Ishikawa (cell line): ENCODE results near the gene TUBGCP2.

Experiments
- CREB1 ChIP-seq: IDR thresholded peaks from 2 replicates; pipeline ENCODE4 v1.6.1; 2012; ENCODE audit warnings: low read depth
- TAF1 ChIP-seq: IDR thresholded peaks from 2 replicates; pipeline ENCODE4 v1.6.1; 2012; ENCODE audit warnings: low read depth, mild to moderate bottlenecking
- TEAD4 ChIP-seq: IDR thresholded peaks from 2 replicates; pipeline ENCODE4 v1.6.1; 2012
- YY1 ChIP-seq: IDR thresholded peaks from 2 replicates; pipeline ENCODE4 v1.6.1; 2012; ENCODE audit warnings: low read depth
- TF ChIP-seq, protein P1 (sequence below): IDR thresholded peaks from 2 replicates; pipeline ENCODE4 v1.6.1; 2012
- TF ChIP-seq, protein P2 (sequence below): IDR thresholded peaks from 2 replicates; pipeline ENCODE4 v1.6.1; 2012; ENCODE audit warnings: low read depth, mild to moderate bottlenecking

DNA sequence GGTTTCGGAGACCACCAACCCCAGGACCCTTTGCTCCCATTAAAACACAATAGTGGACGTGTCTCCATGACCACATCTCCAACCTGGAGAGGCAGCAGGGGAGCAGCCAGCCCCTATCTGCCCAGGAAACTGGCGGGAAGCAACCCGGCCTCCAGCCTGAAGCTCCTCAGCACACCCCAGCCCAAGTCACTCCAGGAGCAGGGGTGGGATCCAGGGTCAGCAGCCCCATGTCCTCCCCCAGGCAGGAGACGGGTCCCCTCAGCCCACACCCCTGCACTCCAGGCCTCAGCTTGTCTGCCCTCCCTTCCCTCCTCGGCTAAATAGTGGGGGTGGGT lies 32.6 kb downstream of the TUBGCP2 start:
- TF ChIP-seq, protein P1, sequence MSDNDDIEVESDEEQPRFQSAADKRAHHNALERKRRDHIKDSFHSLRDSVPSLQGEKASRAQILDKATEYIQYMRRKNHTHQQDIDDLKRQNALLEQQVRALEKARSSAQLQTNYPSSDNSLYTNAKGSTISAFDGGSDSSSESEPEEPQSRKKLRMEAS, result no peak
- TF ChIP-seq, protein P2, sequence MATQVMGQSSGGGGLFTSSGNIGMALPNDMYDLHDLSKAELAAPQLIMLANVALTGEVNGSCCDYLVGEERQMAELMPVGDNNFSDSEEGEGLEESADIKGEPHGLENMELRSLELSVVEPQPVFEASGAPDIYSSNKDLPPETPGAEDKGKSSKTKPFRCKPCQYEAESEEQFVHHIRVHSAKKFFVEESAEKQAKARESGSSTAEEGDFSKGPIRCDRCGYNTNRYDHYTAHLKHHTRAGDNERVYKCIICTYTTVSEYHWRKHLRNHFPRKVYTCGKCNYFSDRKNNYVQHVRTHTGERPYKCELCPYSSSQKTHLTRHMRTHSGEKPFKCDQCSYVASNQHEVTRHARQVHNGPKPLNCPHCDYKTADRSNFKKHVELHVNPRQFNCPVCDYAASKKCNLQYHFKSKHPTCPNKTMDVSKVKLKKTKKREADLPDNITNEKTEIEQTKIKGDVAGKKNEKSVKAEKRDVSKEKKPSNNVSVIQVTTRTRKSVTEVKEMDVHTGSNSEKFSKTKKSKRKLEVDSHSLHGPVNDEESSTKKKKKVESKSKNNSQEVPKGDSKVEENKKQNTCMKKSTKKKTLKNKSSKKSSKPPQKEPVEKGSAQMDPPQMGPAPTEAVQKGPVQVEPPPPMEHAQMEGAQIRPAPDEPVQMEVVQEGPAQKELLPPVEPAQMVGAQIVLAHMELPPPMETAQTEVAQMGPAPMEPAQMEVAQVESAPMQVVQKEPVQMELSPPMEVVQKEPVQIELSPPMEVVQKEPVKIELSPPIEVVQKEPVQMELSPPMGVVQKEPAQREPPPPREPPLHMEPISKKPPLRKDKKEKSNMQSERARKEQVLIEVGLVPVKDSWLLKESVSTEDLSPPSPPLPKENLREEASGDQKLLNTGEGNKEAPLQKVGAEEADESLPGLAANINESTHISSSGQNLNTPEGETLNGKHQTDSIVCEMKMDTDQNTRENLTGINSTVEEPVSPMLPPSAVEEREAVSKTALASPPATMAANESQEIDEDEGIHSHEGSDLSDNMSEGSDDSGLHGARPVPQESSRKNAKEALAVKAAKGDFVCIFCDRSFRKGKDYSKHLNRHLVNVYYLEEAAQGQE, result no peak
- TF ChIP-seq TAF1 (no peak; the same call in 1 of the 2 replicates), YY1 (no peak), TEAD4 (no peak), CREB1 (no peak)
